ENCODE measurements around the gene RFX5. TPM values are rescaled to one million over a fixed set of nuclear protein-coding genes. Genes with fewer than 3 reads are reported as not detected.
"Not testable (repeated sequence)": the region's sequence is repeated elsewhere in the genome, so short reads cannot be mapped to it uniquely, and the experiment has no call there.

Gene RFX5
- 41.9 and 48.1 TPM in 2 replicates for total RNA-seq (2014; rRNA removed; shearing (Covaris generic))
- polyA plus RNA-seq (2014; cell fraction: nucleus; rRNA removed) = 111 and 129 TPM in 2 replicates

DNA sequence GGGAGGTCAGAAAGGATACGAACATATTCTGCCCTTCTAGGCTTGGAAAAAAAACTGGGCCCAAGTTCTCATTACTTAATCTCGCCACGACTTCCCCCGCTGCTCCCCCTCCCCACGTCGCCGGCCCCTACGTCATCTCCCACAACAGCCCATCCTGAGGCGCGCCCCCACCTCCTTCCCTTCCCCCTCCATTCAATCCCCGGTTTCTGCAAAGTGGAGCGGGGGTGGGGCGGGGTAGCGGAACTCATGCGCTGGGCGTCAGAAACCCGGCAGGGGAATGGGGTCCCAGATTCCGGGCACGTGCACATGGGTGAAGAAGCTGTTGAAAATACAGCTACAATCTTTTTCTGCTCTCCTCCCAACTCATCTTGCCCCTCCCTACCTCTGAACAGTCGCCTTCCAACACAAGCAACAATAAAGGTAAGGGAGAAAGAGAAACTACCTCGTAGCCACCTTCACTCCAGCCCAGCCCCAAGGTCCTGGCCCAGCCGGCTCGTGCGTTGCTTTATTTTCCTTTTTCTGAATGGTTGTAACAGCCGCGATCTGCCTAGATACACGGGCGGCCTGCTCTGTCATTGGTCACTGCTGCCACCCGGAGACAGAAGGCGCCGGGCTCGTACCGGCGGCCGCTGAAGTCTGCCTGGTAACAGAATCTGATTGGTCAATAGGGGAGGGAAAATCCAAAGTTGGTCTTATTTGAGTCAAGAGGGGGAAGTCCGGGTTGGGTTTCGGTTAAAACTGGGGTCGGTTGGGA is at the start of gene RFX5:
Gene RFX5 (minus strand): TSS at position 484 of the 754 bp plus-strand sequence. CDS start 932 bp downstream, outside the sequence.
- peak; percentile 98 for DNase-seq (ENCODE audit: extremely low read depth, low read depth)

DNA sequence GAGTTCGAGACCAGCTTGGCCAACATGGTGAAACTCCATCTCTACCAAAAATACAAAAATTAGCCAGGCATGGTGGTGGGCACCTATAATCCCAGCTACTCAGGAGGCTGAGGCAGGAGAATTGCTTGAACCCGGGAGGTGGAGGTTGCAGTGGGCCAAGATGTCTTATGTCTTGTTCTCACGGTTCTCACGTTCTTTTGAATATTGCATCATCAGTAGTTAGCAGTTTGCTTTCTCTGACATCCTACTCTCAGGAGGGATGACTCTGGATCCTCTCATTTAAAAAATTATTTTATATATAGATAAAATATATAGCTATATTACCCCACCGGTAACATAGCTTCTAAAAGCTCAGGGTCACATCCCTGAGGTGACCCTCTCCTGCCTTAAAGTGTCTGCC is 49.2 kb upstream of the RFX5 start:
- DNase-seq (ENCODE audit: extremely low read depth, low read depth) = not testable (repeated sequence)

GRCh38 chr1:151393583-151393982 is 46.5 kb upstream of the RFX5 start:
- DNase-seq (ENCODE audit: extremely low read depth, low read depth) = no peak

DNA sequence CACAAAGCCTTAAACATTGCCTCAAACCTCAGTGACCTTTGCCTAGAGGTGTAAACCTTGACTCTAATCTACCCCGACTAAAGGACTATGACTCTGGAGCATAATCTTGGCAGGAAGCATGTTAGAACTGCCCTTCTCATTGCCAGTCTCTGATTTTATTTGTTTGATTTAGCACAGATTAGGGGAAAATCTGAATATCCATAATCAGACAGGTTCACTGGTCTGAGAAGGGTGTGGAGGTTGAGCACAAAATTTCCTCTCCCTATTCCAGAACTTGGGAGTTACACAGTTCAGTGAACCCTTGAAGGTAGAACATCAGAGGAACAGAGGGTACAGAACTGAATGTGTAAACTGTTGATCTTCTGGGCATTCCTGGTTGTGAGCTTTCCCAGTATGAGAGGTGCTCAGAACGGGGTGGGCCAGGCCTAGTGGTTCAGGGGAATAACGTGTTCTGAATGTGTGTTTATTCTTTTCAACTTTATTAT is 44.1 kb upstream of the RFX5 start:
- DNase-seq (ENCODE audit: extremely low read depth, low read depth) = no peak

DNA sequence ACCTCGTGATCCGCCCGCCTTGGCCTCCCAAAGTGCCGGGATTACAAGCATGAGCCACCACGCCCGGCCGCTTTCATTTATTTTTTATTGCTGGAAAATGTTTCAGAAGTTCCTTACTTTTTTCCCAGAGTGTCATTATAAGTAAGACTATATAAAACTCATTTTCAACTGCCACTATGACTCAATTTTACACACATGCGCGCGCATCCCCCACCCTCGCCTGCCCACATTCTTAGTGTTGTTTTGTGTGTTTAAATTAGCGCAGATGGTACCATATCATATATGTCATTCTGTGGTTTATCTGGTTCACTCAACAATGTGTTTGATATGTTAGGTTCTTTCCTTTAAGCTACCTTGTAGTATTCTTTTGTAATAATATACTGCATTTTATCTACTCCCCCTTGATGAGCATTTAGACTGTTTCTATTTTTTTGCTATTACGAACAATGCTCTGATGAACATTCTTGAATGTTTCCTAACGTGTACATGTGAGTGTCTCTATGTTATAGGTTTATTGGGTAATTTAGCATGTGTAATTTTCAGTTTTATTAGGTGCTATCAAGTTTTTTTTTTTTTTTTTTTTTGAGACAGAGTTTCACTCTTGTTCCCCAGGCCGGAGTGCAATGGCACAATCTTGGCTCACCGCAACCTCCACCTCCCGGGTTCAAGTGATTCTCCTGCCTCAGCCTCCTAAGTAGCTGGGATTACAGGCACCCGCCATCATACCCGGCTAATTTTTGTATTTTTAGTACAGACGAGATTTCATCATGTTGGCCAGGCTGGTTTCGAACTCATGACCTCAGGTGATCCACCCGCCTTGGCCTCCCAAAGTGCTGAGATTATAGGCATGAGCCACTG is 43.4 kb upstream of the RFX5 start:
- not testable (repeated sequence) for DNase-seq (ENCODE audit: extremely low read depth, low read depth)

GRCh38 chr1:151386002-151386401 is 39.0 kb upstream of the RFX5 start:
- DNase-seq (ENCODE audit: extremely low read depth, low read depth) = no peak

- no peak for DNase-seq (ENCODE audit: extremely low read depth, low read depth)
These were observed 37.5 kb upstream of the RFX5 start for GRCh38 chr1:151384584-151384983.

GRCh38 chr1:151377150-151377884 is 30.3 kb upstream of the RFX5 start:
- DNase-seq (ENCODE audit: extremely low read depth, low read depth) = no peak

DNA sequence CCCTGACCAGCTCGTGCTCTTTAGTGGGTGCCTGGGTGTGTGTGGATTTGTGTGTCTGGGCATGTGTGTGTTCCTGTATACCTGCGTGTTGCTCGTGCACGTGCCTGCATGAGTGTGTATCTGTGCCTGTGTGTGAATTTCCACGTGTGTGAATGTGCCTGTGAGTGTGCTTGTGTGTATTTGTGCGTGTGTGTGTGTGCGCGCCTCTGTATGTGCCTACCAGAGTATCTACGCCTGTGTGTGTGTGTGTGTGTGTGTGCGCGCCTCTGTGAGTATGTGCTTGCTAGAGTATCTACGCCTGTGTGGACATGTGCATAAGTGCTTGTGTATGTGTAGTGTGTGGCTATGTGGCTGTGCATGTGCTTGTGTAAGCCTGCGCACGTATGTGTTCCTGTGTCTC is 26.1 kb upstream of the RFX5 start:
- DNase-seq (ENCODE audit: extremely low read depth, low read depth) = no peak

DNA sequence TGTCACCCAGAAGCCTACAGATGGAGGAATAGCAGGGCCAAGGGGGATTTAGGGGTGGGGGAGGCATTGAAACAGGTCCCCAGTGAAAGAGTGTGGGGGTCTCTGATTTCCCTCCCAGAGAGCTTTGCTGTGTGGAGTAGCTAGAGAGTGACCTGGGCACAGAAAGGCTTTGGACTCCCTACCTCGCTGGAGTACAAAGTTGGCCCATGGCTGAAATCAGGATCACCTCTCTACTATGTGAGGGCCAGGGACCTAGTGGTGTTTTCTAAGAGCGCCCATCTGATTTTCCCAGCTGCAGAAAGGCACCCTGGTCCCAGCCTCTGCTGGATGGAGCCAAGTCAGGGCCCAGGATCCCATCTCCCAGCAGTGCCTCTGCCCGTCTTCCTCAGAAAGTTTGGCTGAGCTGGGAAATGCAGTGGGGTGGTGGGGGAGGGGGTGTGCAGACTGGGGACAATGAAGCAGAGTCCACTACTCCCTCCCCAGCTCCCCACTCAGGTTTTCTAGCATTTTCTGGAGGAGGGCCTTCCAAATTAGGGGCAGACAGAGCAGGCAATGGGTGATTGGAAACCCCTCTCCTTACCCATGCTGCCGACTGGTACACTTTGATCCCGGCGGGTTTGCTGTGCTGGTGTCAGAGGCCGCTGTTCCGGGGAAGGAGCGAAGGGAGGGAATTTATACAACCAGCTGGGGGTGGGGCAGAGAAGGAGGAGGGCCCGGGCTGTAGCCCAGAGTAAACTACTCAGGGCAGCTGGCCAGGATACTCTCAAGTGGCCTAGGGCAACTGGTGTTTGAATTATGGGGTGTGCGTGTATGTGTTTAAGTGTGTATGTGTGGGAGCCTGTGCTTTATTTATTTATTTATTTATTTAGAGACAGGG is 25.2 kb upstream of the RFX5 start, which contains the start of gene SELENBP1:
Gene SELENBP1 (minus strand): TSS at position 648 of the 877 bp plus-strand sequence. CDS start 64 bp downstream, at position 584.
- peak; percentile 75 for DNase-seq (ENCODE audit: extremely low read depth, low read depth)

- peak; percentile 25 for DNase-seq (ENCODE audit: extremely low read depth, low read depth)
These were observed 24.5 kb upstream of the RFX5 start for GRCh38 chr1:151371370-151372057.

DNA sequence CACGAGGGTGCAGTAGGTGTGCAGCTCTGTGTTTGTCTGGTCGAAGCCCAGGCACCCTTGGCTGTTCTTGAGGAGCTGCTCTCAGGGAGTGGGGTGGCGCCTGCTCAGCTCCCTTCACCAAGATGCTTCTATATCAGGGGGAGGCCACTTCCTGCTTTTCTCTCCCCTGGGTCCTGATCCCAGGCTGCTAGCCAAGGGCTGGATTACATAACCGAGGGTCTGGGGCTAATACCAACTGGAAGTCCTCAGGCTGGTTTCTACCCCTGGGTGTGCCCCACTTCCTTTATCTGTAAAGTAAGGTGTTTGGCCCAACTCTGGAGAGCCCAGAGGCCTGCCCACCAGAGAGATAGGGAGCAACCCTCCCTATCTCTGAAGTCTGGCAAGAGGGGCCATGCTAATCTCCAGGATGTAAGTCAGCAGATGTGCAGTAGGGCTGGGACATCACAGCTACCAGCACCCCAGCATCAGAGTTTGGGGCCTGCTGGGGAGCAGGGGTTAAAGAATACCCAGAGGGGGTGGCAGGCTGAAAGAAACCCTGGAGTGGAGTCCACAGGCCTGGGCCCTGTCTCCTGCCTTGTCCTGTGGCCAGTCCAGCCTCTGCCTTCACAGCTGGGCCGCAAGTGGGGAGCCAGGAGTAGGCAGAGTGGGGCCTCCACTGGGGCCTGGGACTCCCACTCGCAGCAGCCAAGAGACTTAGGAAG is 23.3 kb upstream of the RFX5 start:
- no peak for DNase-seq (ENCODE audit: extremely low read depth, low read depth)

DNA sequence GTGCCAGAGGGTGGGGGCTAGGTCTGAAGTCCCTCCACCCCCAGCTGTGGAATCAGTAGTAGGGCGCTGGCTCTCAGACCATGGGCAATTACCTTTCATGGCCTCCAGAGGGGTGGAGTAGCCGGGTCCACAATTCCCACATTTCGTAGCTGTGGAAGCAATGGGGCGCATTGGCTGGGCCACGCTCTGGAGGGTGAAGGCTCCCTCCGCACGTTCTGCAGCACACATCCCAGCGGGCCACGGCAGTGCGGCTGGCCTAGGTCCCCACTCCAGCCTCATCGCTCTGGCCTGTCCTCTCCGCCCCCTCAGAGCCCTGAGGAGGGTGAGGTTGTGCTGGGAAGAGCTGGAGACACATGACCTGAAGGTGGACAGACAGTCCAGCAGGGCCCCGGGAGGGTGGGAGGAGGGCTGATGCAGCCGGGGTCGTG is 22.6 kb upstream of the RFX5 start:
- DNase-seq (ENCODE audit: extremely low read depth, low read depth) = no peak

DNA sequence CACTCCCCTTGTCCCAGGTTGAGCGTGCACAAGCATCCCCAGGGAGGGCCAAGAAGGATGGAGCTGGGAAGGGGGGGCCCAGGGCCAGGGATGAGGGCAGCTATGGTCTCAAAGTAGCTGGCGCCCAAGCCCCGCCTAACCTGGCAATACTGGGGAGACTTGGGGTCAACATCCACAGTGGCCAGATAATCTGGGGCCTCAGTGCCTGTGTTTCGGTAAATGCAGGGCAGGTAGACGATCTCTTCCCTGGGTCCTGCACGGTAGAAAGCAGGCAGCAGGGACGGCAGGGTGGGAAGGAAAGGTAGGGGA is 22.2 kb upstream of the RFX5 start:
- DNase-seq (ENCODE audit: extremely low read depth, low read depth) = no peak

DNA sequence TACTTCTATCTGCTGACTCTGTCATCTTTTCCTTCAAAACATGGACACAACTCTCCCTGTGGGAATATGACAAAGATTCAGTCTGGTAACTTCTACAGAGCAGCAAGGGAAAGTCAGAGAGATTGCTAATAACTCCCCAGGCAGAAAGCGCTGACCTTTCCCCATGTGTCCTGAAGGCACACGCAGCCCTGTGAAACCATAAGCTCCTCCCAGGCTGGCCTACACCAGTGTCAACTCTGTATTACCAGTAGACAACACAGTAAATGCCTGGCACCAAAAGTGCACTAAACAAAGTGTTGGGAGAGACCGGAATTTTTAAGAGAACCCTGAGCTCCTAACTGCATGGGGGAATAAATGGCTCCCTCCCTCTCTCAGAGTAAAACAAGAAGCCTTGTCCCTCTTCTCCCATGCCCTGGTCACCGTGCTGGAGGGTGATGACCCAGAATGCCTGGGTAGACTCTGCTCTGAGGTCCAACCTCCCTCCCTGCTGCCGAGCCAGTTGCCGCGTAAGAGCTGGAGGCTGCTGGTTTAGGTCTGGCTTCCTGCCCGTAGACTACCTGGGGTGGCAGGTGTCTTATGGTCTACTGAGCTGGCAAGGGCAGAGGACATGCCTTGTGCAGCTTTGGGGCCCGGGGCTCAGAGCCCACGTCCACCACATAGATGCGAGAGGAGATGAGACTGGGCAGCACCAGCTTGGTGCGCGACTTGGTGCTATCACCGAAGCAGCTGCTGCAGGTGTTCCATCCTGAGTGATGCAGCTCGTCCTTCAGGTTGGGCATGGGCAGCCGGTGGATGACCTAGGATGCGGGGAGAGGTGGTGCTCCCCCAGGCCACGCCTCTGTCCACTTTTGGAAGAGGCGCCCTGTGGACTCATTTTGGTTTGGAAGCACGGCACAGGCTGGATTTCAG is 21.6 kb upstream of the RFX5 start:
- DNase-seq (ENCODE audit: extremely low read depth, low read depth) = no peak

- DNase-seq (ENCODE audit: extremely low read depth, low read depth) = no peak
These were observed 20.8 kb upstream of the RFX5 start for GRCh38 chr1:151367658-151368392.

DNA sequence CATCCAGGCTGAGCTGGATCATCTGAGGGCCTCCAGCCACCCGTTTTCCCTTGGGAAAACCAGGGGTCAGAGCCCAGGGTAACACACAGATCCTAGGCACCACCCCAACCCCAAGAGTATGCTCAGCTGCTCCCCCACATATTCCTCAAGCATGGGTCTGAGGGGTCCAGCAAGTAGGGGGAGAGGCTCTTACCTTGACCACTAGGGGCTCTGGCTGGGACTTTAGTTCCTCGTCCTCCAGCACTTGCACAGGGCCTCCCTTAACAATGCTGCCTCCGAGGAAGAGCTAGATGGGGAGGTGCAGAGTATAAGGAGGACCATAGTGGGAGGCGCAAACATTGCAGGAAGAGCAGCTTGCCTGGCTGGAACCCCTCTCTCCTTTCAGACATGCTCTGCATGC is 17.9 kb upstream of the RFX5 start:
- no peak for DNase-seq (ENCODE audit: extremely low read depth, low read depth)
